H9 (cell line): Measurements from ENCODE around the gene PTP4A2. TPM values are rescaled to one million over a fixed set of nuclear protein-coding genes. Genes with fewer than 3 reads are reported as not detected.

Experiments
- DNase-seq: peaks from one replicate; pipeline ENCODE4 v3.0.0-alpha.2; 2017
- H2AFZ ChIP-seq: one replicate; pipeline ENCODE4 v1.6.1; 2013; ENCODE audit warnings: mild to moderate bottlenecking, low read length, control low read depth, moderate library complexity
- H2AK5ac ChIP-seq: 2 replicates; pipeline ENCODE4 v1.6.1; 2013; ENCODE audit warnings: low read length, control low read depth, mixed read lengths; ENCODE audit not compliant: insufficient read length
- H2BK120ac ChIP-seq: one replicate; pipeline ENCODE4 v1.6.1; 2013; ENCODE audit warnings: low read depth, mild to moderate bottlenecking, low read length, control low read depth, inconsistent platforms; ENCODE audit not compliant: poor library complexity, severe bottlenecking
- H2BK12ac ChIP-seq: 2 replicates; pipeline ENCODE4 v1.6.1; 2013; ENCODE audit warnings: low read length, control low read depth, mixed read lengths, low read depth; ENCODE audit not compliant: insufficient read length
- H2BK15ac ChIP-seq: 2 replicates; pipeline ENCODE4 v1.6.1; 2013; ENCODE audit warnings: low read depth, low read length, control low read depth
- H2BK20ac ChIP-seq: one replicate; pipeline ENCODE4 v1.6.1; 2013; ENCODE audit warnings: low read depth, mild to moderate bottlenecking, low read length, control low read depth, inconsistent platforms; ENCODE audit not compliant: poor library complexity, severe bottlenecking
- H2BK5ac ChIP-seq: 2 replicates; pipeline ENCODE4 v1.6.1; 2013; ENCODE audit warnings: low read length, control low read depth, mixed read lengths; ENCODE audit not compliant: insufficient read length
- H3K14ac ChIP-seq: 2 replicates; pipeline ENCODE4 v1.6.1; 2013; ENCODE audit warnings: low read length, control low read depth; ENCODE audit not compliant: insufficient read depth
- H3K18ac ChIP-seq: 2 replicates; pipeline ENCODE4 v1.6.1; 2013; ENCODE audit warnings: low read depth, mild to moderate bottlenecking, mixed read lengths, low read length, control low read depth; ENCODE audit not compliant: insufficient read length
- H3K23ac ChIP-seq: 2 replicates; pipeline ENCODE4 v1.6.1; 2013; ENCODE audit warnings: low read length, control low read depth, mixed read lengths, low read depth; ENCODE audit not compliant: insufficient read length
- H3K23me2 ChIP-seq: 2 replicates; pipeline ENCODE4 v1.6.1; 2013; ENCODE audit warnings: low read depth, mild to moderate bottlenecking, mixed read lengths, low read length, control low read depth; ENCODE audit not compliant: insufficient read length, poor library complexity, severe bottlenecking
- H3K27ac ChIP-seq: 2 replicates; pipeline ENCODE4 v1.5.1; 2013; ENCODE audit warnings: low read length, control low read depth, mixed read lengths, low read depth; ENCODE audit not compliant: insufficient read length
- H3K27me3 ChIP-seq: 2 replicates; pipeline ENCODE4 v1.6.1; 2013; ENCODE audit warnings: low read length, control low read depth, inconsistent platforms; ENCODE audit not compliant: insufficient read depth
- H3K4ac ChIP-seq: 2 replicates; pipeline ENCODE4 v1.6.1; 2013; ENCODE audit warnings: low read depth, mild to moderate bottlenecking, control low read depth, inconsistent platforms, low read length, moderate library complexity
- H3K4me1 ChIP-seq: 2 replicates; pipeline ENCODE4 v1.6.1; 2013; ENCODE audit warnings: low read length, control low read depth, inconsistent platforms; ENCODE audit not compliant: insufficient read depth
- H3K4me2 ChIP-seq: 2 replicates; pipeline ENCODE4 v1.6.1; 2013; ENCODE audit warnings: low read length, control low read depth, mixed read lengths; ENCODE audit not compliant: insufficient read length, insufficient read depth
- H3K56ac ChIP-seq: 2 replicates; pipeline ENCODE4 v1.6.1; 2013; ENCODE audit warnings: low read depth, mild to moderate bottlenecking, mixed read lengths, low read length, control low read depth; ENCODE audit not compliant: insufficient read length
- H3K79me1 ChIP-seq: 2 replicates; pipeline ENCODE4 v1.6.1; 2013; ENCODE audit warnings: low read depth, mild to moderate bottlenecking, moderate library complexity, low read length, control low read depth, inconsistent platforms; ENCODE audit not compliant: insufficient read depth, poor library complexity, severe bottlenecking
- H3K79me2 ChIP-seq: 2 replicates; pipeline ENCODE4 v1.6.1; 2013; ENCODE audit warnings: low read length, control low read depth, inconsistent platforms; ENCODE audit not compliant: insufficient read depth
- H3K9ac ChIP-seq: 2 replicates; pipeline ENCODE4 v1.6.1; 2013; ENCODE audit warnings: low read length, control low read depth, mixed read lengths; ENCODE audit not compliant: insufficient read length; ENCODE audit errors: extremely low read depth
- H3K9me3 ChIP-seq: one replicate; pipeline ENCODE4 v1.6.1; 2013; ENCODE audit warnings: low read depth, low read length, inconsistent platforms; ENCODE audit not compliant: control insufficient read depth
- H3T11ph ChIP-seq: one replicate; pipeline ENCODE4 v1.6.1; 2013; ENCODE audit warnings: mild to moderate bottlenecking, low read length, control low read depth, inconsistent platforms
- H4K20me1 ChIP-seq: one replicate; pipeline ENCODE4 v1.6.1; 2013; ENCODE audit not compliant: control insufficient read depth, insufficient read length, insufficient read depth
- H4K5ac ChIP-seq: 2 replicates; pipeline ENCODE4 v1.6.1; 2013; ENCODE audit warnings: low read depth, mild to moderate bottlenecking, mixed read lengths, low read length, control low read depth; ENCODE audit not compliant: insufficient read length
- H4K8ac ChIP-seq: replicated peaks from 2 replicates; pipeline ENCODE4 v1.6.1; 2013; ENCODE audit warnings: low read length, control low read depth, mixed read lengths, low read depth; ENCODE audit not compliant: insufficient read length
- H4K91ac ChIP-seq: 2 replicates; pipeline ENCODE4 v1.6.1; 2013; ENCODE audit warnings: low read depth, mild to moderate bottlenecking, moderate library complexity, mixed read lengths, low read length, control low read depth; ENCODE audit not compliant: insufficient read length
- H3K27ac Mint-ChIP-seq, 3 experiments: 2 replicates in 2 of 3; 3 replicates in 1 of 3; pipeline ENCODE4 v1.8.0; 2020 to 2021; ENCODE audit warnings: mixed read lengths in 3 of 3, mild to moderate bottlenecking in 1 of 3, moderate library complexity in 1 of 3
- H3K27me3 Mint-ChIP-seq: 2 replicates; pipeline ENCODE4 v1.8.0; 2021; ENCODE audit warnings: low read depth, mild to moderate bottlenecking, moderate library complexity, mixed read lengths
- H3K36me3 Mint-ChIP-seq, 3 experiments: 2 replicates in 2 of 3; 3 replicates in 1 of 3; pipeline ENCODE4 v1.8.0; 2020 to 2021; ENCODE audit warnings: low read depth in 3 of 3, mixed read lengths in 3 of 3; ENCODE audit not compliant: insufficient read depth in 1 of 3
- H3K4me1 Mint-ChIP-seq, 2 experiments: 2 replicates each; pipeline ENCODE4 v1.8.0; 2020; ENCODE audit warnings: mixed read lengths in 2 of 2
- H3K4me3 Mint-ChIP-seq, 2 experiments: 2 replicates in 1 of 2; 3 replicates in 1 of 2; pipeline ENCODE4 v1.8.0; 2020 to 2021; ENCODE audit warnings: mild to moderate bottlenecking in 2 of 2, mixed read lengths in 2 of 2, moderate library complexity in 1 of 2
- H3K9me3 Mint-ChIP-seq, 2 experiments: 2 replicates in 1 of 2; 3 replicates in 1 of 2; pipeline ENCODE4 v1.8.0; 2020; ENCODE audit warnings: mild to moderate bottlenecking in 2 of 2, mixed read lengths in 2 of 2, moderate library complexity in 1 of 2
- CTCF ChIP-seq: fragments of 200-600 bp; sonication (generic); conservative IDR thresholded peaks from 3 replicates; pipeline ENCODE4 v1.8.0; 2021; ENCODE audit warnings: antibody characterized with exemption, mild to moderate bottlenecking
- WGBS: extraction: QIAGEN DNeasy Blood & Tissue Kit; methylation state at CpG from one replicate; pipeline ENCODE4 v1.1.7; 2013; ENCODE audit warnings: missing lambda C conversion rate, low lambda C conversion rate, mixed read lengths; ENCODE audit not compliant: insufficient read length; ENCODE audit errors: extremely low coverage; 5-methylcytosine and 5-hydroxymethylcytosine counted together
- total RNA-seq: library from RNA; stranded (reverse); gene quantifications from 2 replicates; pipeline ENCODE4 v1.2.1, GENCODE V29; 2021

The PTP4A2 gene
- total RNA-seq, 1 experiment from 2014 or later: 192 TPM

- H3K14ac ChIP-seq: no peak overlapping the region
- no CpG with 5 or more reads among the region's 2 CpGs for WGBS
- H4K20me1 ChIP-seq: no peaks in the 10 kb centered on the region
- H3K4me1 Mint-ChIP-seq: peaks cover 14 to 20% of the 10 kb centered on the region in 2 experiments
- no peak overlapping the region for H4K5ac ChIP-seq
- H3K9me3 Mint-ChIP-seq: no peaks in the 10 kb centered on the region; a peak in 2 of 5 replicates
- H2BK12ac ChIP-seq: no peak overlapping the region
- no peak overlapping the region for H2BK20ac ChIP-seq
- no peak overlapping the region for H2BK15ac ChIP-seq
- no peak overlapping the region for H3K4me2 ChIP-seq
- H3K79me2 ChIP-seq: no peaks in the 10 kb centered on the region
- no peak overlapping the region for H3K4ac ChIP-seq
- H3K23ac ChIP-seq: no peak overlapping the region
- no peak overlapping the region for H2AK5ac ChIP-seq
- no peak overlapping the region for H3K9ac ChIP-seq
- H3K18ac ChIP-seq: no peak overlapping the region
- DNase-seq: no peak
- no peak overlapping the region for H4K91ac ChIP-seq
- no peaks in the 10 kb centered on the region for H3K23me2 ChIP-seq
- H2BK5ac ChIP-seq: no peak overlapping the region
- no peaks in the 10 kb centered on the region; a peak in 1 of 7 replicates for H3K36me3 Mint-ChIP-seq
- H3K4me3 Mint-ChIP-seq: no peak overlapping the region
- no peaks in the 10 kb centered on the region for H3K27me3 ChIP-seq
- TF ChIP-seq CTCF: no peak
- no peaks in the 10 kb centered on the region for H3K9me3 ChIP-seq
- H3K4me1 ChIP-seq: no peaks in the 10 kb centered on the region; the same call in 1 of the 2 replicates
- H3K56ac ChIP-seq: no peak overlapping the region
- H3K79me1 ChIP-seq: no peaks in the 10 kb centered on the region
- no peak overlapping the region for H2BK120ac ChIP-seq
- H4K8ac ChIP-seq: no peak overlapping the region
- no peak overlapping the region for H3K27ac Mint-ChIP-seq
- no peak overlapping the region for H2AFZ ChIP-seq
- H3T11ph ChIP-seq: no peak overlapping the region
- no peak overlapping the region for H3K27ac ChIP-seq
- H3K27me3 Mint-ChIP-seq: no peaks in the 10 kb centered on the region
These were observed 43.3 kb upstream of the PTP4A2 start for GRCh38 chr1:31981456-31981839.
